ENCODE results near the gene MLST8. TPM values are rescaled to one million over a fixed set of nuclear protein-coding genes. Genes with fewer than 3 reads are reported as not detected.

The MLST8 gene
- total RNA-seq, 1 donor from 2014 or later: 23.7 TPM

DNA sequence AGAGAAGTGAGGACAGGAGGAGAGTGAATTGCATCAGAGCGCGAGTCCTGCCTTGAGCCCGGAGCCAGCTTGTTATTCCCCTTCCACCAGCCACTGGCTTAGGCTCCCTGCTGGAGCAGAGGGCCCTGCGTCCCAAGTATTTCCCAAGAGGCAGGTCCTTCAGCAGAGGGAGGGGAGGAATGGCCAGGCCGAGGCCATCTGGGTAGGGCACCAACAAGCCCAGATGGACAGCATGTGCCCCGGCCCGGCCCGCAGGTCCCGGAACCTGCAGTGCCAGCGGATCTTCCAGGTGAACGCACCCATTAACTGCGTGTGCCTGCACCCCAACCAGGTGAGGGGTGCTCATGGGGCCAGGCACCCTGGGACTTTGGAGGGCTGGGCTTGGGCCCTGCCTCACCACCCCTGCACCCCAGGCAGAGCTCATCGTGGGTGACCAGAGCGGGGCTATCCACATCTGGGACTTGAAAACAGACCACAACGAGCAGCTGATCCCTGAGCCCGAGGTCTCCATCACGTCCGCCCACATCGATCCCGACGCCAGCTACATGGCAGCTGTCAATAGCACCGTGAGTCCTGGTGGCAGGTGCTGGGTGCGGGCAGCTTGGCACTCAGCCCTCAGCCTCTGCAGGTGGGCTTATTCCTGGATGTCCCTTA, 1.7 kb downstream of the MLST8 start:
- no peak overlapping the region for H3K27ac ChIP-seq
- peaks cover 18 to 32% of the 10 kb centered on the region in 2 donors for H3K36me3 ChIP-seq
- TF ChIP-seq CTCF (IDR thresholded peaks at IDR 0.05): no peak
- H3K9me3 ChIP-seq: no peaks in the 10 kb centered on the region
- H3K27me3 ChIP-seq: no peaks in the 10 kb centered on the region
- H3K4me3 ChIP-seq: peak overlapping the region in 1 of 2 donors; percentile 80
- H3K4me1 ChIP-seq: peaks cover 4 to 11% of the 10 kb centered on the region in 2 donors
- intact Hi-C loops (cut with DNase I): loop anchor here (5.0 kb wide), 2 partner anchors 60 to 595 kb away; partner anchors contain the start of genes CRAMP1, IFT140 and RNPS1
- no peak for DNase-seq (ENCODE audit: low spot score in 2 of 2)

GRCh38 chr16:2207872-2208271, 2.6 kb downstream of the MLST8 start:
- Histone ChIP-seq H3K27ac (no peak overlapping the region), H3K4me3 (no peak overlapping the region), H3K4me1 (peaks cover 6 to 21% of the 10 kb centered on the region in 2 donors), H3K9me3 (no peaks in the 10 kb centered on the region), H3K36me3 (peaks cover 18 to 36% of the 10 kb centered on the region in 2 donors), H3K27me3 (no peaks in the 10 kb centered on the region)
- intact Hi-C loops (cut with DNase I): loop anchor here (5.0 kb wide), 2 partner anchors 59 to 596 kb away; partner anchors contain the start of genes CRAMP1, IFT140 and RNPS1
- no peak for TF ChIP-seq CTCF (IDR thresholded peaks at IDR 0.05)
- DNase-seq (ENCODE audit: low spot score in 2 of 2): no peak

DNA sequence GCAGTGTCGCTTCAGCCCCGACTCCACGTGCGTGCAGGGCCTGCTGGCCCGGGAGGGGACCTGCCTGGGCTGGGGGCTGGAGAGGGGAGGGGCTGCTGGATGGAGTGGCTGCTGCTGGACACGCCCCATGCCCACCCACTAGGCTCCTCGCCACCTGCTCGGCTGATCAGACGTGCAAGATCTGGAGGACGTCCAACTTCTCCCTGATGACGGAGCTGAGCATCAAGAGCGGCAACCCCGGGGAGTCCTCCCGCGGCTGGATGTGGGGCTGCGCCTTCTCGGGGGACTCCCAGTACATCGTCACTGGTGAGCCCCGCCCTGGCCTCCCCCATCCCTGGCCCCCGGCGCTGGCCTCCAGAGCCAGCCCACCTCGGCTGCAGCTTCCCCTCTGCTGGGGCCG, 3.1 kb downstream of the MLST8 start:
- Histone ChIP-seq H3K27me3 (no peaks in the 10 kb centered on the region), H3K27ac (no peak overlapping the region), H3K4me3 (no peak overlapping the region), H3K36me3 (peaks cover 18 to 36% of the 10 kb centered on the region in 2 donors), H3K4me1 (peaks cover 11 to 25% of the 10 kb centered on the region in 2 donors), H3K9me3 (no peaks in the 10 kb centered on the region)
- intact Hi-C loops (cut with DNase I): loop anchor here (5.0 kb wide), 2 partner anchors 59 to 596 kb away; partner anchors contain the start of genes CRAMP1, IFT140 and RNPS1
- no peak for TF ChIP-seq CTCF (IDR thresholded peaks at IDR 0.05)
- no peak for DNase-seq (ENCODE audit: low spot score in 2 of 2)

DNA sequence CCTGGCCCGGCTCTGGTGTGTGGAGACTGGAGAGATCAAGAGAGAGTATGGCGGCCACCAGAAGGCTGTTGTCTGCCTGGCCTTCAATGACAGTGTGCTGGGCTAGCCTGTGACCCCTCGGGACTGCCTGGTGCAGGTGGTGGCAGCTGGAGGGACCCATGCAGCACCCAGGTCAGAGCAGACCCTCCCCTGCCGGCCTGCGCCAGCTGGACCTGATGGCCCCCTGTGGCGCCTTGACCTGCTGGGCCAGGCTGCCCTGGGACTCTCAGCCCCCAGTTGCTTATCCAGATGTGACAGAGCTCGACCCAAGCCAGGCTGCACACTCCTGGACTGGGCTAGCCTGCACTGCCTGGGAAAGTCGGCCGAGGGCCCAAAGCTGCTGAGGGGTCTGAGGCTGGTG, 3.5 kb downstream of the MLST8 start:
- Histone ChIP-seq H3K4me3 (no peak overlapping the region), H3K4me1 (peaks cover 12 to 30% of the 10 kb centered on the region in 2 donors), H3K27ac (no peak overlapping the region), H3K9me3 (no peaks in the 10 kb centered on the region), H3K36me3 (peaks cover 18 to 36% of the 10 kb centered on the region in 2 donors), H3K27me3 (no peaks in the 10 kb centered on the region)
- no peak for TF ChIP-seq CTCF (IDR thresholded peaks at IDR 0.05)
- intact Hi-C loops (cut with DNase I): loop anchor here (5.0 kb wide), 2 partner anchors 59 to 596 kb away; partner anchors contain the start of genes CRAMP1, IFT140 and RNPS1
- no peak for DNase-seq (ENCODE audit: low spot score in 2 of 2)

- H3K4me3 ChIP-seq: no peak overlapping the region
These were observed 4.2 kb downstream of the MLST8 start for GRCh38 chr16:2209258-2210008.

More at GRCh38 chr16:2209258-2210008, 4.2 kb downstream of the MLST8 start:
- Histone ChIP-seq H3K27me3 (no peaks in the 10 kb centered on the region), H3K27ac (no peak overlapping the region), H3K36me3 (peaks cover 18 to 36% of the 10 kb centered on the region in 2 donors), H3K9me3 (no peaks in the 10 kb centered on the region), H3K4me1 (peaks cover 15 to 33% of the 10 kb centered on the region in 2 donors)
- intact Hi-C loops (cut with DNase I): loop anchor here (5.0 kb wide), 4 partner anchors 43 to 813 kb away; partner anchors contain the start of genes CRAMP1, ECI1, HCFC1R1 and IFT140
- TF ChIP-seq CTCF (IDR thresholded peaks at IDR 0.05): no peak
- no peak for DNase-seq (ENCODE audit: low spot score in 2 of 2)
